Stimulated activated CD4-positive, alpha-beta T cell treated with anti-CD3 and anti-CD28 coated beads, Interleukin-2, amount 100 ng/mL, for 4 hours (primary cell): ENCODE results near the gene NMNAT3.
"Not testable (repeated sequence)": the region's sequence is repeated elsewhere in the genome, so short reads cannot be mapped to it uniquely, and the experiment has no call there.

Experiments
- DNase-seq: peaks from one replicate; pipeline ENCODE4 v3.0.0-alpha.2; 2020; ENCODE audit warnings: low read depth

NMNAT3 gene

GRCh38 chr3:139636511-139636910 lies 41.3 kb downstream of the NMNAT3 start:
- DNase-seq: no peak

- no peak for DNase-seq
Observed at GRCh38 chr3:139634111-139634635, 43.6 kb downstream of the NMNAT3 start.

GRCh38 chr3:139633511-139633910 lies 44.3 kb downstream of the NMNAT3 start:
- DNase-seq: no peak

- DNase-seq: no peak
Observed at GRCh38 chr3:139630542-139630941, 47.2 kb downstream of the NMNAT3 start.

GRCh38 chr3:139629033-139629432 lies 48.7 kb downstream of the NMNAT3 start:
- no peak for DNase-seq

- no peak for DNase-seq
Observed at GRCh38 chr3:139627759-139628158, 50.0 kb downstream of the NMNAT3 start.

- DNase-seq: no peak
Observed at GRCh38 chr3:139620438-139620837, 57.3 kb downstream of the NMNAT3 start.

GRCh38 chr3:139619484-139619883 lies 58.3 kb downstream of the NMNAT3 start:
- no peak for DNase-seq

GRCh38 chr3:139617672-139618268 lies 60.0 kb downstream of the NMNAT3 start:
- no peak for DNase-seq

GRCh38 chr3:139611528-139611927 lies 66.2 kb downstream of the NMNAT3 start:
- no peak for DNase-seq

GRCh38 chr3:139610886-139611285 lies 66.9 kb downstream of the NMNAT3 start:
- DNase-seq: no peak

GRCh38 chr3:139608924-139609323 lies 68.8 kb downstream of the NMNAT3 start:
- DNase-seq: no peak

- no peak for DNase-seq
Observed at GRCh38 chr3:139608108-139608380, 69.7 kb downstream of the NMNAT3 start.

GRCh38 chr3:139607257-139608107 lies 70.3 kb downstream of the NMNAT3 start:
- no peak for DNase-seq

GRCh38 chr3:139602003-139602402 lies 75.8 kb downstream of the NMNAT3 start:
- DNase-seq: no peak

GRCh38 chr3:139601191-139601961 lies 76.4 kb downstream of the NMNAT3 start:
- DNase-seq: no peak

GRCh38 chr3:139597947-139598346 lies 79.8 kb downstream of the NMNAT3 start:
- DNase-seq: no peak

GRCh38 chr3:139591186-139591585 lies 86.6 kb downstream of the NMNAT3 start:
- DNase-seq: not testable (repeated sequence)

GRCh38 chr3:139588450-139588849 lies 89.3 kb downstream of the NMNAT3 start:
- DNase-seq: no peak

- DNase-seq: no peak
Observed at GRCh38 chr3:139587797-139588196, 90.0 kb downstream of the NMNAT3 start.

GRCh38 chr3:139586420-139587017 lies 91.3 kb downstream of the NMNAT3 start:
- no peak for DNase-seq

- DNase-seq: no peak
Observed at GRCh38 chr3:139585820-139586219, 92.0 kb downstream of the NMNAT3 start.
